GM19043 (cell line): Measurements from ENCODE around the gene SRCAP.

Source experiments
- ATAC-seq: cut with Tn5 transposase; IDR thresholded peaks from one replicate; pipeline ENCODE4 v1.9.1; 2021; ENCODE audit warnings: low read depth; ENCODE audit not compliant: unreplicated experiment

Gene SRCAP

GRCh38 chr16:30769379-30770089 lies 70.6 kb downstream of the SRCAP start:
- no peak for ATAC-seq

- ATAC-seq: no peak
Observed at GRCh38 chr16:30771726-30772125, 72.8 kb downstream of the SRCAP start.

GRCh38 chr16:30773826-30774225 lies 74.9 kb downstream of the SRCAP start:
- ATAC-seq: no peak

GRCh38 chr16:30774367-30775130 lies 75.6 kb downstream of the SRCAP start:
- ATAC-seq: no peak

GRCh38 chr16:30775131-30775391 lies 76.1 kb downstream of the SRCAP start:
- no peak for ATAC-seq

- ATAC-seq: no peak
Observed at GRCh38 chr16:30775392-30776188, 76.6 kb downstream of the SRCAP start.

GRCh38 chr16:30777591-30778297 lies 78.8 kb downstream of the SRCAP start:
- no peak for ATAC-seq

GRCh38 chr16:30778549-30779244 lies 79.7 kb downstream of the SRCAP start:
- ATAC-seq: no peak

GRCh38 chr16:30779596-30779995 lies 80.6 kb downstream of the SRCAP start:
- no peak for ATAC-seq

- ATAC-seq: no peak
Observed at GRCh38 chr16:30780021-30780420, 81.0 kb downstream of the SRCAP start.

GRCh38 chr16:30780549-30780948 lies 81.6 kb downstream of the SRCAP start:
- no peak for ATAC-seq

- no peak for ATAC-seq
Observed at GRCh38 chr16:30782486-30783279, 83.7 kb downstream of the SRCAP start.

GRCh38 chr16:30783280-30784109 lies 84.5 kb downstream of the SRCAP start:
- ATAC-seq: no peak

GRCh38 chr16:30784215-30784614 lies 85.2 kb downstream of the SRCAP start:
- no peak for ATAC-seq

GRCh38 chr16:30785126-30786106 lies 86.4 kb downstream of the SRCAP start:
- no peak for ATAC-seq

GRCh38 chr16:30786115-30786935 lies 87.4 kb downstream of the SRCAP start:
- ATAC-seq: no peak
